ENCODE results near the gene NPIPB9.
"Not testable (repeated sequence)": the region's sequence is repeated elsewhere in the genome, so short reads cannot be mapped to it uniquely, and the experiment has no call there.

The NPIPB9 gene

GRCh38 chr16:28751487-28751886 is at the start of gene NPIPB9:
TSS of gene NPIPB9 (plus strand) at chr16:28751787.
- DNase-seq (ENCODE audit: low read depth), result not testable (repeated sequence)

GRCh38 chr16:28704246-28704645 is 47.3 kb upstream of the NPIPB9 start:
- not testable (repeated sequence) for DNase-seq (ENCODE audit: low read depth)

DNA sequence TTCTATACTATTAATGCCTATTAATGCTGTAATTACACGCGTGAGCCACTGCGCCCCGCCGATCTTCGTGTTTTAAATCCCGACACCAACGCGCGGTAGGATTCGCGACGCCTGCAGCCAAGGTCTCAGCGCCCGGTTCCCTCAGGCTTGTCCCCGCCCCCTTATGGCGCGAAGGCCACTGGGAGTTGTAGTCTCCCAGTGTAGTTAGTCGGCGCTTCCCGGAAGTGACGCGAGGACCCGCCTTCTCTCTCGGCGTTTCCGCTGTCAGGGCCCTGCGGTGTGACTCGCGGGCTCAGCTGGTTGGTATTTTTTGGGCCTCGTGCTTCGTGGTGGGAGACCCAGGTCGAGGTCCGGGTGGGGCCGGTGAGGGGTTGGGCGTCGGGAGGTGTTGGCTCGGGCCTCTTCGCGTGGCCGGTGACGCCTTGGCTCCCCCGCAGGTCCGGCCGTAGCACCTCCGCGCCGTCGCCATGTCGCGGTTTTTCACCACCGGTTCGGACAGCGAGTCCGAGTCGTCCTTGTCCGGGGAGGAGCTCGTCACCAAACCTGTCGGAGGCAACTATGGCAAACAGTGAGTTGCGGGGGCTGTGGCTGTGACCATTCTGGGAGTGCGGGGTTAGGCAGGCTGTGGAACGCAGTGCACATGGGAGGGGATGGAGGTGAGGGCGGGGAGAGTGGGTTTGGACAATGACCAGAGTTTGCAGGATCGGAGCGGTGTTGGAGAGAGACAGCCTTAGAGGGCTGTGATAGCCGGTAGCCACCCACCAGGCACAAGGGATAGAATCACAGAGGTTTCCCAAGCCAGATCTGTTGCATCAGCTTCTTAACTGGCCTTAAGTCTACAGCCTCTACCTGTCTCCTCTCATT is 40.1 kb upstream of the NPIPB9 start, which contains the start of gene EIF3C:
Gene EIF3C, plus strand, starts transcription at position 245 of the 864 bp plus-strand sequence. Its CDS starts 223 bp downstream, at position 468.
- not testable (repeated sequence) for DNase-seq (ENCODE audit: low read depth)

DNA sequence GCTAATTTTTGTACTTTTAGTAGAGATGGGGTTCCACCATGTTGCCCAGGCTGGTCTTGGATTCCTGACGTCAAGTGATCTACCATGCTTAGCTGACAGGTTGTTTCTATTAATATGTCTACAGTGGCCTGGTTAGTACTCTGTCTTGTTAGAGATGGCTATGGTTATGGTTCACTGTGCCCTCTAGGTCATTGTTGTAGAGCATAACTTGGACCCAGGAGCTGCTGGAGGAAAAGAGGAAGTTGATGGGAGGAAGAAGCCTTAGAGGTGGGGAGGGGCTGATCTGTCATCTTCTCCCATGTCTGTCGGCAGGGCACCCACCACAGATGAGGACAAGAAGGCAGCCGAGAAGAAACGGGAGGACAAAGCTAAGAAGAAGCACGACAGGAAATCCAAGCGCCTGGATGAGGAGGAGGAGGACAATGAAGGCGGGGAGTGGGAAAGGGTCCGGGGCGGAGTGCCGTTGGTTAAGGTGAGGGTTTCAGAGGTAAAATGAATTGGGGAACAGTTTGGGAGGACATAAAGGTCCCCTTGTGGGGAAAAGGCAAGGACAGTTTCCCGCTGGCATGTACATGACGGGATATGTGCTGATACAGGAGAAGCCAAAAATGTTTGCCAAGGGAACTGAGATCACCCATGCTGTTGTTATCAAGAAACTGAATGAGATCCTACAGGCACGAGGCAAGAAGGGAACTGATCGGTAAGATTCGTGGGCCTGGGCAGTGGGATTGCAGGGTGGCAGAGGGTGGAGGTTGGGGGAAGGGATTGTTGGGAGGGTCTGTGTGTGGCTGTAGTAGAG is 28.5 kb upstream of the NPIPB9 start:
- not testable (repeated sequence) for DNase-seq (ENCODE audit: low read depth)

GRCh38 chr16:28731253-28731652 is 20.3 kb upstream of the NPIPB9 start:
- not testable (repeated sequence) for DNase-seq (ENCODE audit: low read depth)

DNA sequence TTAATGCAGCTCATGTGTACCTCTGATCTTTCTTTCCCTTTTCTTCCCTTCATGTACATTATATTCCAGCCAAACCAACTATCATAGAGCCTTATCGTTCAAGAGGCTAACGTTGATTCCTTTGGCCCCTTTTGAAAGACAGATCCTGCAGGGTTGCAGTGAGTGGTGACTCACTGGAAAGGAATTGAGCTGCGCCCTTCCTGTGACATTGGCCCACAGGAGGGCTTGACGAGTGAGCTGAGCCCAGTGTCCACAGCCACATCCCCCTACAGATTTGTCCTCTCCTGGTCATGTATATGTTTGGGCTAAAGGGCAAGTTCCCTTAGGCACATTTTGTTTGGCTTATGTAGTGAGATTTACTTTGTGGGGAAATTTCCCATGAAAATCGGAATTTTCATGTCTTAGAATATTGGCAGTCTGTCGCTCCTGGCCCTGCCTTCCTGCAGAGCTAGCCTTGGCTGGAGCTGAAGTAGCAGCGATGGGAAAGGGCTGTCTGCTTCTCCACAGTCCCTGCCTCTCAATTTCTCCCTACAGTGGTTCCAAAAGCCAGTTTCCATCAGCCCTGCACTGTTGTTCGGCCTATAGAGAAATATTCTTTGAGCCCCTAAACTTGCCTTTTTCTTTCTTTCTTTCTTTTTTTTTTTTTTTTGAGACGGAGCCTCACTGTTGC is 19.0 kb upstream of the NPIPB9 start:
- DNase-seq (ENCODE audit: low read depth), result not testable (repeated sequence)

- not testable (repeated sequence) for DNase-seq (ENCODE audit: low read depth)
Measured at GRCh38 chr16:28739787-28740186, 11.8 kb upstream of the NPIPB9 start.

- not testable (repeated sequence) for DNase-seq (ENCODE audit: low read depth)
Measured at GRCh38 chr16:28740631-28741030, 11.0 kb upstream of the NPIPB9 start.

GRCh38 chr16:28741295-28741694 is 10.3 kb upstream of the NPIPB9 start:
- DNase-seq (ENCODE audit: low read depth), result not testable (repeated sequence)

GRCh38 chr16:28746618-28747350 is 4.8 kb upstream of the NPIPB9 start:
- DNase-seq (ENCODE audit: low read depth), result not testable (repeated sequence)

DNA sequence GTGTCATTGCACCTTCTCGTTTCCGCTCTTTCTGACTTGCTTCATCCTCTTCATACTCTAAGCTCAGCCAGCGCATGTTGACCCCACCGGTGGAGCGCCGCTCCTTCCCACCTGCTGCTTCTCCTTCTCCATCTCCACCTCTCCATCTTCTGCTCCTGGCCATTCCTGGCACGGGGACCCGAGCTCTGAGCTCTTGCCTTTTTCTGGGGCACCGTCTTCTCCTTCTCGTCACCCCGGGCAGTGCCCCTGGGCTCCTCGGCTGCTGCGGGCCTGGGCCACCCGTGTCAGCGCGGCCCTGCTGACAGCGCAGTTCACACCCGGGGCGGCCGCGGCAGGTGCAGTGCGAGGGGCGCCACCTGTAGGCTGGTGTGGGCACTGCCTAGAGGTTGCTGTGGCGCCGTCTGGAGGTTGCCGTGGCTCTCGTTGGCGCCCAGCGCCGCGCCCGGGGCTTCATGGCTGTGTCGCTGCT is 1.6 kb upstream of the NPIPB9 start:
- peak; percentile 14 for DNase-seq (ENCODE audit: low read depth)

GRCh38 chr16:28750469-28751067 is 1.0 kb upstream of the NPIPB9 start:
- DNase-seq (ENCODE audit: low read depth), result not testable (repeated sequence)

DNA sequence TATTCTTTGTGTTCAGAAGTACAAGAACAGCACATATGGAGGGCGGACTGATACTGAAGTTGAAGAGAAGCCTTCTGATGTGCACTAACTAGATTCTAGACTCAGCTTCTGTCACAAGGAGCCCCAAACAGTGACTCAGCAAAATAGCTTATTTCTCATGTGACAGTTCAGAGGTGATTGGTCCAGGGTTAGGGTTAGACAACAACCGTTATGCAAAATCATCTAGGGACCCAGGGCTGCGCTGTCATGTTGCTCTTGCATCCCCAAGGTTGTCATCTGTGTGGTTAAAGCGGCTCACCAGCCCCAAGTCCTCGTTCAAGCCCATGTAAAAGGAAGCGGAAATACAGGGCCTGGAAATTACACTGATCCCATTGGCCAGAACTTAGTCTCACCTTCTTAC is 30.1 kb downstream of the NPIPB9 start:
- DNase-seq (ENCODE audit: low read depth), result not testable (repeated sequence)

- not testable (repeated sequence) for DNase-seq (ENCODE audit: low read depth)
Measured at GRCh38 chr16:28782357-28782756, 30.8 kb downstream of the NPIPB9 start.

- DNase-seq (ENCODE audit: low read depth), result peak; percentile 43
Measured at GRCh38 chr16:28802235-28803019, 50.8 kb downstream of the NPIPB9 start.

DNA sequence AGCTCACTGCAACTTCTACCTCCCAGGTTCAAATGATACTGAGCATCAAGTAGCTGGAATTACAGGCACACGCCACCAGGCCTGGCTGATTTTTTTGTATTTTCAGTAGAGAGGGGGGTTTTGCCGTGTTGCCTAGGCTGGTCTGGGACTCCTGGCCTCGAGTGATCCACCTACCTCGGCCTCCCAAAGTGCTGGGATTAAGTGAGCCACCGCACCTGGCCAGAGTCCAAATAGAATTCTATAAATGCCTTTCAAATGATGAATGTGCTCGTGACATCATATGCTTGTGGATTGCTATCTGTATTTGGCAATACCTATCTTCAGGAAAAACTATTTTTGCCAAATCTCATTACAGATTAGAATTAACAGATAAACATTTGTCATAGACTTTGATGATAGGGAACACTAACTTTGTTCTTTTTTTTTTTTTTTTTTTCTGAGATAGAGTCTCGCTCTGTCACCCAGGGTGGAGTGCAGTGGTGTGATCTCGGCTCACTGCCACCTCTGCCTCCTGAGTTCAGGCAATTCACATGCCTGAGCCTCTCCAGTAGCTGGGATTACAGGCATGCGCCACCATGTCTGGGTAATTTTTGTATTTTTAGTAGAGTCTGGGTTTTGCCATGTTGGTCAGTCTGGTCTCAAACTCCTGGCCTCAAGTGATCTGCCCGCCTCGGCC is 56.0 kb downstream of the NPIPB9 start:
- DNase-seq (ENCODE audit: low read depth), result not testable (repeated sequence)

DNA sequence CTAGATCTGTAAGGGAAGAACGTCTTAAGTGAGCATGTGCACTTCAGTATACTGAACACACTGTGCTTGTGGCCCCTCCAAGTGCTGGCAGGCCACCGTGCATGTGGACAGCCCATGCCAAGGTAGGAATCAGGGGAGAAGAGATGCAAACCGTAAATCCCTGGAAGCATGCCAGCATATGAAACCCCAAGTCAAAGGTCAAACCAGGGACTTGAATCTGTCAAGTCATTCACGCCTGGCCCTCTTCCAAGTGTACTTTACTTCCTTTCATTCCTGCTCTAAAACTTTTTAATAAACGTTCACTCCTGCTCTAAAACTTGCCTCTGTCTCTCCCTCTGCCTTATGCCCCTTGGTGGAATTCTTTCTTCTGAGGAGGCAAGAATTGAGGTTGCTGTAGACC is 68.4 kb downstream of the NPIPB9 start:
- DNase-seq (ENCODE audit: low read depth), result no peak

DNA sequence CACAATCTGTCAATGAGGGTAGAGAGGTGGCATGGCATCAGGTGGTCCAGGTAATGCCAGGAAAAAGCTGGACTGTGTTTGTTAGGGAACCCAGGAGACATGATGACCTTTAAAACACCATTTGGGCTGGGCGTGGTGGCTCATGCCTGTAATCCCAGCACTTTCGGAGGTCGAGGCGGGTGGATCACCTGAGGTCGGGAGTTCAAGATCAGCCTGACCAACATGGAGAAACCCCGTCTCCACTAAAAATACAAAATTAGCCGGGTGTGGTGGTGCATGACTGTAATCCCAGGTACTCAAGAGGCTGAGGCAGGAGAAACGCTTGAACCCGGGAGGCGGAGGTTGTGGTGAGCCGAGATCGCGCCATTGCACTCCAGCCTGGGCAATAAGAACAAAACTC is 69.0 kb downstream of the NPIPB9 start:
- not testable (repeated sequence) for DNase-seq (ENCODE audit: low read depth)

- no peak for DNase-seq (ENCODE audit: low read depth)
Measured at GRCh38 chr16:28821874-28822519, 70.4 kb downstream of the NPIPB9 start.

All from stimulated activated CD8-positive, alpha-beta memory T cell treated with anti-CD3 and anti-CD28 coated beads, Interleukin-12 subunit alpha, Interleukin-12 subunit beta, amount 100 ng/mL, for 4 hours (primary cell).